Suprapubic skin (tissue), 4 donors: ENCODE data around the gene ID1.

Experiments used
- CTCF ChIP-seq, 2 donors: fragments of 200-600 bp in 1 of 2; fragments of 450-650 bp in 1 of 2; sonication (generic) in 1 of 2; IDR thresholded peaks; one replicate each; pipeline ENCODE4 v1.5.1; 2016 to 2019; ENCODE audit warnings: antibody characterized with exemption in 2 of 2, mild to moderate bottlenecking in 1 of 2, moderate library complexity in 1 of 2
- EP300 ChIP-seq: sonication (generic); formaldehyde crosslinking; IDR thresholded peaks from one replicate; pipeline ENCODE4 v1.6.1; 2017; ENCODE audit warnings: antibody characterized with exemption
- POLR2A ChIP-seq, 2 donors: fragments of 450-650 bp; IDR thresholded peaks; one replicate each; pipeline ENCODE4 v1.6.1; 2017; ENCODE audit warnings: antibody characterized with exemption in 2 of 2, mild to moderate bottlenecking in 2 of 2, moderate library complexity in 2 of 2
- POLR2AphosphoS5 ChIP-seq, 3 donors: sonication (generic); formaldehyde crosslinking; IDR thresholded peaks; one replicate each; pipeline ENCODE4 v1.6.1; 2017; ENCODE audit warnings: antibody characterized with exemption in 3 of 3

GRCh38 chr20:31604567-31605030 lies 490 bp upstream of the ID1 start:
- no peak for TF ChIP-seq POLR2A (IDR thresholded peaks at IDR 0.05)
- TF ChIP-seq POLR2AphosphoS5 (IDR thresholded peaks at IDR 0.05) = no peak
- no peak for TF ChIP-seq CTCF (IDR thresholded peaks at IDR 0.05)
- no peak for TF ChIP-seq EP300
